Astrocyte of the spinal cord (primary cell): Measurements from ENCODE around the gene MCRS1.

Experiments
- DNase-seq: peaks from one replicate; pipeline ENCODE4 v3.0.0; 2011; ENCODE audit warnings: low read depth, low spot score
- H3K4me3 ChIP-seq: 2 replicates; pipeline ENCODE4 v1.5.1; 2011; ENCODE audit warnings: low read depth, mild to moderate bottlenecking, low read length, moderate library complexity
- in situ Hi-C: cut with HindIII; loops from 2 replicates; pipeline ENCODE4 v1.10.0; 2017; ENCODE audit warnings: low sequenced_read_pairs
- TF ChIP-seq, protein P1 (sequence below): IDR thresholded peaks from 2 replicates; pipeline ENCODE4 v1.5.1; 2012; ENCODE audit warnings: low read depth, mild to moderate bottlenecking, low read length, inconsistent platforms

The MCRS1 gene

DNA sequence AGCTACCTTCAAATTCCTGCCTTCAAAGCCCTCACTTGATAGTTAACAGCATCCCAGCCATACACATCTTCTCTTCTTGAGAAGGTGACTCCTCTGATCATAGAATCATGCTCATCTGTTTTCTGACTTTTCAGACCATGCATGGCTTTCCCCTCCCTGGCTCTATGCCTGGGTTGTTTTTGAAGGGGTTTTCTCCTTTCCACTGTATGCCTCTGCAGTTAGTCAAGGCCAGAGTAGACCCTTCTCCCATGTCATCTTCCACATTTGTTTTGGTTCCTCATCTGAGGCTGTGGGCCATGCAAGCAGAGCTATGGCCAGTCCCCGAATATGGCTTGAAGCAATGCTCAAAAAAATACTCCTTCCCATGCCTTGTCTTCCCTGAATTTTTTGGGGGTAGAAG, 14.3 kb upstream of the MCRS1 start:
- H3K4me3 ChIP-seq: no peak overlapping the region
- in situ Hi-C loops: no loop called here
- TF ChIP-seq, protein P1, sequence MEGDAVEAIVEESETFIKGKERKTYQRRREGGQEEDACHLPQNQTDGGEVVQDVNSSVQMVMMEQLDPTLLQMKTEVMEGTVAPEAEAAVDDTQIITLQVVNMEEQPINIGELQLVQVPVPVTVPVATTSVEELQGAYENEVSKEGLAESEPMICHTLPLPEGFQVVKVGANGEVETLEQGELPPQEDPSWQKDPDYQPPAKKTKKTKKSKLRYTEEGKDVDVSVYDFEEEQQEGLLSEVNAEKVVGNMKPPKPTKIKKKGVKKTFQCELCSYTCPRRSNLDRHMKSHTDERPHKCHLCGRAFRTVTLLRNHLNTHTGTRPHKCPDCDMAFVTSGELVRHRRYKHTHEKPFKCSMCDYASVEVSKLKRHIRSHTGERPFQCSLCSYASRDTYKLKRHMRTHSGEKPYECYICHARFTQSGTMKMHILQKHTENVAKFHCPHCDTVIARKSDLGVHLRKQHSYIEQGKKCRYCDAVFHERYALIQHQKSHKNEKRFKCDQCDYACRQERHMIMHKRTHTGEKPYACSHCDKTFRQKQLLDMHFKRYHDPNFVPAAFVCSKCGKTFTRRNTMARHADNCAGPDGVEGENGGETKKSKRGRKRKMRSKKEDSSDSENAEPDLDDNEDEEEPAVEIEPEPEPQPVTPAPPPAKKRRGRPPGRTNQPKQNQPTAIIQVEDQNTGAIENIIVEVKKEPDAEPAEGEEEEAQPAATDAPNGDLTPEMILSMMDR: no peak
- no peak for DNase-seq

DNA sequence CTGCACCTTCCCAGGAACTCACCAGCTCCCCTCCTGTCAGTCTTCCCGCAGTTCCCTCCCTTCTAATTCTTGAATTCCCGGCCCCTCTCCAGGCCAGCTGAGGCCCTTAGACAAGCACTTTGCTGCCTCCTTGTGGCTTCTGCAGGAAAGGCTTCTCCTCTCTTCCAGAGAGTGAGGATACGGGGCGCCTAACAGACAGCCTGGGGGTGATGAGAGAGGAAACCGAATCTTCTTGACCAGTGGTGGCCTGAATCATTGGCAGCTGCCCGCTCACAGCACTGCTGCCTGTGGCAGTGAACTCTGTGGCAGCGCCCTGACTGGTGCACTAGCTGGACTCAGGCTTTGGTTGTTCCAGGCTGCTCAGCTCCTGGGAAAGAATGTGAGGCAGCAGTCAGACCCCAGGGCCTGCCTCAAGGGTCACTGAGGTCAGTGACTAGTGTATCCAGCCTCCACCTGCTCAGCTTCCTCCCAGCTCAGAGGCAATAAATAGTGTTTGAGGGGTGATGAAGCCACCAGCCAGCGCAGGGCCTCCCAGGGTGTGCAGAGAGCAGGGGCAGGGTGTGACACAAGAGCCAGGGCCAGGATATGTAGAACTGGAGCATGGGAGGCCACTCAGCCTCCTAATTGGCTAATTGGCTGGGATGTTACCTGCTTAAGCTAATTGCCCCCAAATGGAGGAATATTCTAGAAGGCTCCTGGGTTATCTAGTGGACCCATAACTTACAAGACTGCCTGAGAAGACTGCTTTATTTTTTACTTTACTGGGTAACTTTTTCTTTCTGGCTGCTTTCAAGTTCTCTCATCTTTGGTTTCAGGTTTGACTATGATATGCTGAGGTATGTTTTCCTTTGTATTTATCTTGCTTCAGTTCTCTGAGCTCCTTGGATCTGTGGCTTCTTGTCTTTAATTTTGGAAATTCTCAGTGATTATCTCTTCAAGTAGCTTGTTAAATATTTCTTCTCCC, 12.9 kb upstream of the MCRS1 start:
- DNase-seq: peak; percentile 66
- in situ Hi-C loops: no loop called here
- TF ChIP-seq, protein P1: peak; percentile 93
- H3K4me3 ChIP-seq: no peak overlapping the region

DNA sequence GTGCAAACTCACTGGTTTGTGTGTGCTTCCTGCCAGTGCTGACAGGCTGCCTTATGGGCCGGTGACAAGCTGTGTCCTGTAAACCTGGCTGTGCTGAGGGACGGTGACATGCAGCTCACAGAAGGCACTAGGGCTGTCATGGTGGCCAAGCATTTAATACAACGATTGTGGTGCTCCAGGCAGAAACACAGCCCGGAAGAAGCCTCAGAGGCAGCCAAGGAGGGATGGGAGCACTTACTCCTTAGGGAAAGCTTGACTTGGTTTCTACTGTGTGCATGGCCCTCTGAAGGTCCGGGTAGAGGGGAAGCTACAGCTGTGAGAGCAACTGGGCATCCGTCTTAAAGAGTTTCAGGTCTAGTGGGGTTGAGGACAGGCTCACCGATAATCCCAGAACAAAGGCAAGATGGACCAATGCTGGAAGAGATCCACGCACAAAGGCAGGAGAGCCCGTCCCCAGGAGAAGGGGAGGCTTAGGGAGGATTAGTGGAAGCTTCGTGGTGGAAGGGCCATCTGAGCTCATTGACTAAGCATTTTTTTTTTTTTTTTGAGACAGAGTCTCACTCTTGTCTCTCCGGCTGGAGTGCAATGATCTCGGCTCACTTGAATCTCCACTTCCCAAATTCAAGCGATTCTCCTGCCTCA, 10.7 kb upstream of the MCRS1 start:
- TF ChIP-seq, protein P1: no peak
- in situ Hi-C loops: no loop called here
- no peak overlapping the region for H3K4me3 ChIP-seq
- DNase-seq: no peak

DNA sequence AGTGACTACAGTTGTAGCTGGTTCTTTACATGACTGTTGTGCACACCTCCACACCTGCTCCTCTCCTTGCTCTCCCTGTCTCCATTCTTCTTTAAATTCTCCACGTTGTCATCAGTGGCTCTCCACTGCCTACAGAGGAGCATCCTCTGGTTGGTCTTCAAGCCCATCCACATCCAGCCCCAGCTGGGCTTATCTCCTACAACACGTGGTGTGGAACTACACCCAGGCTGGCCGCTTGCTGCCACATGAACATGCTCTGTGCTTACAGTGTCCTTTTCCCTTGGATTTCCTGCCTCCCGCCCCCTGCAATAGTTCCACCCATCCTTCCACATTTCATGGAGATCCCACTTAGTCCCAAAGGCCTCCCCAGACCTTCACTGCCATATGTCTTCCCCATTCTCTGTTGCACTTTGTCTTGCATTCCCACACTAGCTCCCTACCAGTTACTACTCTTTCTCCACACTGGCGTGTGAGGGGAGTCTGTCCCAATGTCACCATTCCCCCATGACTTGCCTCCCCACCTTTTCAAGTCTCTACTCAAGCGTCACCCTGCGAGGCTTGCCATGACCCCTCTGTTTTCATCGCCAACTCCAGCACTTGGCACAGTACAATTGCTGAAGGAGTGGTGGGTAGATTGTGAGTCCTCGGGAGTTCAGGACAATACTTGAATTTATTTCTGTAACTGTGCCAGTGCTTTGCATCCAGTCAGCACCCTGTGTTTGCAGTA, 9.8 kb upstream of the MCRS1 start:
- TF ChIP-seq, protein P1: no peak
- no peak overlapping the region for H3K4me3 ChIP-seq
- no peak for DNase-seq

DNA sequence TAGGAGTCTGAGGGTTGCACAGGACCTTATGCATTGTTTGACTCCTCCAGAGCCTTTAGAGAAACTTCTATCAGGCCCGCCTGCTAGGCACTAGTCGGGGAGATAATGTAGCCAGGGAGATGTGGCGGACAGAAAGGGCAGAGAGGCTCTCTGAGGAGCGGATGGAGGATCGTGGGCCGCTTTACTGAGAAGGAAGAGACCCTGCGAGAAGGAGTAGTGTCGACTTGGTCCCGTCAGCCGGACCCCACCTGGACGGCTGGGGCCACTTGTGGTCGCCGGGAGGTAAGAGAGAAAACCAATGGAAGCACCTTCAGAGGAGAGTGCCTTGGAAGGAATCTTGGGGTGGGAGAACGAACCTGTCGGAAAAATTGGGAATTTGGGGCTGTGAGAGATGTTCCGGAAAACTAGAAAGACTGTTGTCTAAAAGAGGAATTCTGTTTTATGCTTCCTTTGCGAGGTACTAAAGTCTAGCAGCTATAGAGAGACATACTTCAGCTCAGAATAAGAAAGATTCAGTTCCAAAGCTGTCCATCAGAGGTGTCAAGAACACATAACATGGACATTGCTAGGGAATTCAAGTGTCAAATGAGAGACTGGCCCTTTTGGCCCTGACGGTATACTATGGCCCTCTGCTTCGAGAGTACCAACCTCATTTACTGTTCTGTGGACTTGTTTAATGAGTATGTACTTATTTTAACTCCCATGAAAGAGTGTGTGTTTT, 660 bp upstream of the MCRS1 start:
- no peak for DNase-seq
- peak overlapping the region; percentile 79 for H3K4me3 ChIP-seq
- TF ChIP-seq, protein P1: no peak
- in situ Hi-C loops: no loop called here

More for the DNA sequence above, 9.8 kb upstream of the MCRS1 start:
- in situ Hi-C loops: no loop called here

DNA sequence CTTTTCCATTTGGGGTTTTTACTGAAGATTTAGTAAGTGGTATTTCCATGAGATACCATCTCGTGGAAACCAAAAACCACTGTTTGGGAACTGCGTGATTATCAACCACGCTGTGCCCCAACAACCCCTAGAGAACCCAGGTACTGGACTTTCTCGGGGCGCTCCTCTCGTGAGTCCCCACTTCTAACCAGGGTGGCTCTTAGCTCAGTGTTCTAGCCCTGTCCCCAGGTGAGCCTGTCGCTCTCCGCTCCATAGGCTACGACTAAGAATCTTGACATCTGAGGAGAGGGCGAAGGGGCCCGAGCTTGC, 686 bp downstream of the MCRS1 start:
- DNase-seq: no peak
- TF ChIP-seq, protein P1: no peak
- in situ Hi-C loops: no loop called here
- peak overlapping the region; percentile 79 for H3K4me3 ChIP-seq
